ENCODE measurements around the gene STAB1. TPM values are rescaled to one million over a fixed set of nuclear protein-coding genes. Genes with fewer than 3 reads are reported as not detected.
A peak's percentile ranks its signal among the peaks of the same experiment; 100 is the strongest.

Gene STAB1
- total and polyA plus RNA-seq, 2 of the 13 experiments (the other 11 are each of a cell fraction or from before 2014, with no cell fraction given), result 0.09 to 0.34 TPM

DNA sequence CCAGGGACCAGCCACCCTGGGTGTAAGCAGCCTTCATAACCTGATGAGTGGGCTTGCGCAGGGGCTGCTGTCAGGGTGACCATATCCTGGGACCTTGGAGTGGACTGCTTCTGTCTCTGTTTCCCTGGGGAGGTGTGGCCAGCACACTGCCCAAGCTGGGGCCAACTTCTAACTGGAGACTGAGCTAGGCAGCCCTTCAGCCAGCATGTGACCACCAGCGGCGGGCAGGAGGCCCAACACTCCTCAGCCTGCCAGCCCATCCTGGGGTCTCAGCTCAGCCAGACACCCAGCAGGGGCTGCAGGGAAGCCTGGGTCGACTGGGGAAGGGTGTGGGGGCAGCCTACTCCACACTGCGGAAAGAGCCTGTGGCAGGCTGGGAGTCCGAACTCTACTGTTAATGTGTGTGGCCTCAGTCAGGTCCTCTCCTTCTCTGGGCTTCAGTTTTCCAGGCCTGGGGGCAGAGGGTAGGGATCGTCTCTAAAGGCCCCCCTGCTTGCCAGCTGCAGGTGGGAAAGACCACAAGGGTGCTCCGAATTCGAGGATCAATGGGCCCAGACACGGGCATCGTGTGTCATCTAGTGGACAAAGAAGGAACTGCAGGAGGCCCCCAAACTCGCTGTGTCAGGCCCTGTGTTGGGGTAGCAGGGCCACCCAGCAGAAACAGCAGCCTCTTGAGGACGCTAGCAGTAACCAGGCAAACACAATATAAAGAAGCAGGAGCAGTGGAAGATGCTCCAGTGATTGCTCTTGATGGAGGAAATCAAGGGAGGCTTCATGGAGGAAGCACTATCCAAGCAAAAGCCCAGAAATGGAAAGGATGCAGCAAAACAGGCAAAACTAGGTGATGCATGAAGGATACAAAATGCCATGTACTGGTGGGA lies 48.3 kb upstream of the STAB1 start:
- Histone ChIP-seq H4K20me1 (ENCODE audit: insufficient read depth, low read length) (no peaks in the 10 kb centered on the region), H3K4me1 (ENCODE audit: insufficient read depth, low read length) (peaks cover 96% of the 10 kb centered on the region), H3K4me2 (ENCODE audit: low read depth, low read length) (peak overlapping the region; percentile 85), H3K9ac (ENCODE audit: insufficient read depth, low read depth, low read length) (peak overlapping the region; percentile 28; the same call in 1 of the 2 replicates), H3K9me3 (ENCODE audit: low read length) (no peaks in the 10 kb centered on the region), H2AFZ (ENCODE audit: low read length) (peak overlapping the region; percentile 55), H3K79me2 (ENCODE audit: insufficient read depth, low read length) (no peaks in the 10 kb centered on the region), H3K27me3 (ENCODE audit: control insufficient read depth in 1 of 2, insufficient read depth in 2 of 2, low read length in 2 of 2) (no peaks in the 10 kb centered on the region), H3K4me3 (replicated peaks in 1 of 3; ENCODE audit: insufficient read depth in 1 of 3, low read depth in 2 of 3, low read length in 3 of 3) (peak overlapping the region in 1 of 3 experiments; percentile 62; a peak in 3 of 6 replicates), H3K36me3 (replicated peaks in 1 of 2; ENCODE audit: control insufficient read depth in 1 of 2, insufficient read depth in 2 of 2, low read length in 2 of 2) (no peaks in the 10 kb centered on the region), H3K27ac (ENCODE audit: extremely low read length, insufficient read depth, low read length) (no peak overlapping the region)
- ATAC-seq (peak; percentile 38), DNase-seq (ENCODE audit: low spot score) (peak; percentile 52), FAIRE-seq (peak; percentile 70)
- no TSS peak for BruUV-seq (replicated peaks)
- 24% methylated on average over 13 of the region's 13 CpGs for WGBS (ENCODE audit: low lambda C conversion rate)
- intact Hi-C loops (cut with micrococcal nuclease; ENCODE audit: unreplicated experiment) (loop anchor here (1.0 kb wide), 1 partner anchor 19 kb away; no protein-coding TSS in a partner anchor), in situ Hi-C loops (cut with HindIII; ENCODE audit: extremely low pct_ligation_motif_present, low pct_unique_long_range_greater_than_20kb) (no loop called here)
- ChIA-PET CTCF (ENCODE audit: low intra/inter-chr PET ratio, low total read pairs) (interaction anchor here (0.6 to 4.6 kb wide), 3 partner anchors 18 to 31 kb away, joined by 3 to 83 read pairs (median 3); no protein-coding TSS in a partner anchor), POLR2A (interaction anchor here (1.0 to 3.6 kb wide), 4 partner anchors 12 to 35 kb away, joined by 3 to 14 read pairs (median 8); no protein-coding TSS in a partner anchor)
- TF ChIP-seq ZSCAN12 (CRISPR knock-in tag; IDR thresholded peaks at IDR 0.05), result no peak
- TF ChIP-seq, protein P1, sequence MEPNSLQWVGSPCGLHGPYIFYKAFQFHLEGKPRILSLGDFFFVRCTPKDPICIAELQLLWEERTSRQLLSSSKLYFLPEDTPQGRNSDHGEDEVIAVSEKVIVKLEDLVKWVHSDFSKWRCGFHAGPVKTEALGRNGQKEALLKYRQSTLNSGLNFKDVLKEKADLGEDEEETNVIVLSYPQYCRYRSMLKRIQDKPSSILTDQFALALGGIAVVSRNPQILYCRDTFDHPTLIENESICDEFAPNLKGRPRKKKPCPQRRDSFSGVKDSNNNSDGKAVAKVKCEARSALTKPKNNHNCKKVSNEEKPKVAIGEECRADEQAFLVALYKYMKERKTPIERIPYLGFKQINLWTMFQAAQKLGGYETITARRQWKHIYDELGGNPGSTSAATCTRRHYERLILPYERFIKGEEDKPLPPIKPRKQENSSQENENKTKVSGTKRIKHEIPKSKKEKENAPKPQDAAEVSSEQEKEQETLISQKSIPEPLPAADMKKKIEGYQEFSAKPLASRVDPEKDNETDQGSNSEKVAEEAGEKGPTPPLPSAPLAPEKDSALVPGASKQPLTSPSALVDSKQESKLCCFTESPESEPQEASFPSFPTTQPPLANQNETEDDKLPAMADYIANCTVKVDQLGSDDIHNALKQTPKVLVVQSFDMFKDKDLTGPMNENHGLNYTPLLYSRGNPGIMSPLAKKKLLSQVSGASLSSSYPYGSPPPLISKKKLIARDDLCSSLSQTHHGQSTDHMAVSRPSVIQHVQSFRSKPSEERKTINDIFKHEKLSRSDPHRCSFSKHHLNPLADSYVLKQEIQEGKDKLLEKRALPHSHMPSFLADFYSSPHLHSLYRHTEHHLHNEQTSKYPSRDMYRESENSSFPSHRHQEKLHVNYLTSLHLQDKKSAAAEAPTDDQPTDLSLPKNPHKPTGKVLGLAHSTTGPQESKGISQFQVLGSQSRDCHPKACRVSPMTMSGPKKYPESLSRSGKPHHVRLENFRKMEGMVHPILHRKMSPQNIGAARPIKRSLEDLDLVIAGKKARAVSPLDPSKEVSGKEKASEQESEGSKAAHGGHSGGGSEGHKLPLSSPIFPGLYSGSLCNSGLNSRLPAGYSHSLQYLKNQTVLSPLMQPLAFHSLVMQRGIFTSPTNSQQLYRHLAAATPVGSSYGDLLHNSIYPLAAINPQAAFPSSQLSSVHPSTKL (CRISPR knock-in tag; IDR thresholded peaks at IDR 0.05), result no peak
- TF ChIP-seq, protein P2, sequence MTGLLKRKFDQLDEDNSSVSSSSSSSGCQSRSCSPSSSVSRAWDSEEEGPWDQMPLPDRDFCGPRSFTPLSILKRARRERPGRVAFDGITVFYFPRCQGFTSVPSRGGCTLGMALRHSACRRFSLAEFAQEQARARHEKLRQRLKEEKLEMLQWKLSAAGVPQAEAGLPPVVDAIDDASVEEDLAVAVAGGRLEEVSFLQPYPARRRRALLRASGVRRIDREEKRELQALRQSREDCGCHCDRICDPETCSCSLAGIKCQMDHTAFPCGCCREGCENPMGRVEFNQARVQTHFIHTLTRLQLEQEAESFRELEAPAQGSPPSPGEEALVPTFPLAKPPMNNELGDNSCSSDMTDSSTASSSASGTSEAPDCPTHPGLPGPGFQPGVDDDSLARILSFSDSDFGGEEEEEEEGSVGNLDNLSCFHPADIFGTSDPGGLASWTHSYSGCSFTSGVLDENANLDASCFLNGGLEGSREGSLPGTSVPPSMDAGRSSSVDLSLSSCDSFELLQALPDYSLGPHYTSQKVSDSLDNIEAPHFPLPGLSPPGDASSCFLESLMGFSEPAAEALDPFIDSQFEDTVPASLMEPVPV (CRISPR knock-in tag; IDR thresholded peaks at IDR 0.05), result 0 out of 2 replicates have a peak, but pooled peaks have one; percentile 60
- peak; percentile 45; the same call in 1 of the 2 replicates for TF ChIP-seq REPIN1 (CRISPR knock-in tag; IDR thresholded peaks at IDR 0.05; ENCODE audit: borderline replicate concordance, low read depth)
- TF ChIP-seq, protein P3, sequence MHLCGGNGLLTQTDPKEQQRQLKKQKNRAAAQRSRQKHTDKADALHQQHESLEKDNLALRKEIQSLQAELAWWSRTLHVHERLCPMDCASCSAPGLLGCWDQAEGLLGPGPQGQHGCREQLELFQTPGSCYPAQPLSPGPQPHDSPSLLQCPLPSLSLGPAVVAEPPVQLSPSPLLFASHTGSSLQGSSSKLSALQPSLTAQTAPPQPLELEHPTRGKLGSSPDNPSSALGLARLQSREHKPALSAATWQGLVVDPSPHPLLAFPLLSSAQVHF (CRISPR knock-in tag; IDR thresholded peaks at IDR 0.05), result no peak
- peak in 1 of 2 experiments; percentile 68; a peak in 1 of 4 replicates for TF ChIP-seq HMGXB4 (CRISPR knock-in tag; IDR thresholded peaks at IDR 0.05; ENCODE audit: borderline replicate concordance in 1 of 2, low read depth in 1 of 2)
- TF ChIP-seq ZNF792 (CRISPR knock-in tag; IDR thresholded peaks at IDR 0.05), result peak; percentile 31; the same call in 1 of the 2 replicates
- 0 out of 2 replicates have a peak, but pooled peaks have one; percentile 51 for TF ChIP-seq ESRRA (CRISPR knock-in tag; IDR thresholded peaks at IDR 0.05; ENCODE audit: low read depth)
- TF ChIP-seq FOXO1 (CRISPR knock-in tag; IDR thresholded peaks at IDR 0.05), result 0 out of 2 replicates have a peak, but pooled peaks have one; percentile 12
- TF ChIP-seq GATAD1 (CRISPR knock-in tag; IDR thresholded peaks at IDR 0.05), result peak; percentile 55
- peak; percentile 52; the same call in 1 of the 2 replicates for TF ChIP-seq KAT8 (CRISPR knock-in tag; IDR thresholded peaks at IDR 0.05)

Measured in HepG2 (cell line).